Endothelial cell of umbilical vein (primary cell): ENCODE measurements around the gene ABHD5. TPM values are rescaled to one million over a fixed set of nuclear protein-coding genes. Genes with fewer than 3 reads are reported as not detected.

Experiments used
- BruUV-seq: library from RNA; stranded (reverse); fragments of 400-500 nt; replicated peaks from 2 replicates; lab custom pipeline; 2021; lab: Mats Ljungman, UMichigan
- CTCF ChIA-PET: fragments of 300-600, 350-600 bp; sonication (Branson Sonifier 250); formaldehyde crosslinking; loops from one replicate; lab custom pipeline; 2021; ENCODE audit warnings: antibody characterized with exemption, inconsistent platforms; lab: Charles Lee
- POLR2A ChIA-PET: fragments of 300-600, 350-600 bp; sonication (Branson Sonifier 250); formaldehyde crosslinking; loops from one replicate; lab custom pipeline; 2021; ENCODE audit warnings: antibody characterized with exemption, inconsistent platforms; lab: Charles Lee
- DNase-seq: peaks from one replicate; pipeline ENCODE4 v3.0.0-alpha.2; 2011; ENCODE audit warnings: low read depth, low spot score
- FAIRE-seq: peaks from 2 replicates; lab custom pipeline; 2011; peaks lifted over from hg19 to GRCh38; lab: Jason Lieb, UNC
- H2AFZ ChIP-seq: 2 replicates; pipeline ENCODE4 v1.6.0; 2012; ENCODE audit warnings: low read depth, low read length, control low read depth, inconsistent platforms
- H3K27ac ChIP-seq: 2 replicates; pipeline ENCODE4 v1.5.1; 2011; ENCODE audit warnings: low read depth, mild to moderate bottlenecking, control low read depth, low read length, moderate library complexity; ENCODE audit not compliant: insufficient read depth
- H3K27me3 ChIP-seq, 2 experiments: 2 replicates each; pipeline versions ENCODE4 v1.6.0 to v1.6.1; 2011; ENCODE audit warnings: low read length in 2 of 2, mixed read lengths in 1 of 2; ENCODE audit not compliant: control insufficient read depth in 2 of 2, insufficient read depth in 2 of 2
- H3K36me3 ChIP-seq, 2 experiments: 2 replicates in 1 of 2; 3 replicates in 1 of 2; pipeline ENCODE4 v1.5.1; 2011; ENCODE audit warnings: low read length in 2 of 2, mild to moderate bottlenecking in 1 of 2, moderate library complexity in 1 of 2; ENCODE audit not compliant: control insufficient read depth in 2 of 2, insufficient read depth in 2 of 2; ENCODE audit errors: extremely low read depth in 1 of 2
- H3K4me1 ChIP-seq: 3 replicates; pipeline ENCODE4 v1.5.1; 2011; ENCODE audit warnings: mild to moderate bottlenecking, low read length; ENCODE audit not compliant: control insufficient read depth, insufficient read depth; ENCODE audit errors: extremely low read depth
- H3K4me2 ChIP-seq: 2 replicates; pipeline ENCODE4 v1.6.1; 2011; ENCODE audit warnings: low read length, control low read depth, mixed read lengths; ENCODE audit not compliant: insufficient read depth
- H3K4me3 ChIP-seq, 3 experiments: fragments of 200-600 bp in 1 of 3; sonication (generic), shearing (Covaris generic) in 1 of 3; replicated peaks in 1 of 3; 2 replicates each; pipeline ENCODE4 v1.5.1; 2011 to 2016; ENCODE audit warnings: control low read depth in 3 of 3, low read length in 3 of 3, mild to moderate bottlenecking in 2 of 3, inconsistent platforms in 1 of 3, low read depth in 1 of 3, moderate library complexity in 1 of 3; ENCODE audit not compliant: insufficient read depth in 1 of 3
- H3K79me2 ChIP-seq: 2 replicates; pipeline ENCODE4 v1.6.0; 2012; ENCODE audit warnings: low read length, inconsistent platforms; ENCODE audit not compliant: control insufficient read depth, insufficient read depth
- H3K9ac ChIP-seq: replicated peaks from 2 replicates; pipeline ENCODE3; 2011; ENCODE audit warnings: low read length, control low read depth; ENCODE audit not compliant: insufficient read depth; ENCODE audit errors: extremely low read depth
- H3K9me1 ChIP-seq: replicated peaks from 3 replicates; pipeline ENCODE4 v1.6.0; 2011; ENCODE audit warnings: mild to moderate bottlenecking, low read length; ENCODE audit not compliant: control insufficient read depth, insufficient read depth; ENCODE audit errors: extremely low read depth
- H3K9me3 ChIP-seq: replicated peaks from 2 replicates; pipeline ENCODE4 v1.5.1; 2012; ENCODE audit warnings: low read length, inconsistent platforms; ENCODE audit not compliant: control insufficient read depth, insufficient read depth
- H4K20me1 ChIP-seq: replicated peaks from 2 replicates; pipeline ENCODE3; 2011; ENCODE audit warnings: mild to moderate bottlenecking, low read length; ENCODE audit not compliant: control insufficient read depth, insufficient read depth; ENCODE audit errors: extremely low read depth
- EZH2 ChIP-seq: IDR thresholded peaks from 2 replicates; pipeline ENCODE4 v1.6.1; 2012; ENCODE audit warnings: borderline replicate concordance, low read depth, mild to moderate bottlenecking, moderate library complexity, low read length, inconsistent platforms; ENCODE audit not compliant: severe bottlenecking
- FOS ChIP-seq: IDR thresholded peaks from 2 replicates; pipeline ENCODE4 v1.6.1; 2011; ENCODE audit warnings: mild to moderate bottlenecking, low read length, moderate library complexity, borderline replicate concordance; ENCODE audit not compliant: insufficient read depth
- GATA2 ChIP-seq: IDR thresholded peaks from 2 replicates; pipeline ENCODE4 v1.7.0; 2011; ENCODE audit warnings: low read depth, mild to moderate bottlenecking, moderate library complexity, mixed read lengths, low read length; ENCODE audit not compliant: insufficient read length, insufficient read depth
- JUN ChIP-seq: IDR thresholded peaks from 2 replicates; pipeline ENCODE4 v1.6.1; 2011; ENCODE audit warnings: borderline replicate concordance, low read depth; ENCODE audit not compliant: insufficient read length, insufficient read depth
- MYC ChIP-seq: IDR thresholded peaks from one replicate; pipeline ENCODE4 v1.6.1; 2011; ENCODE audit warnings: mild to moderate bottlenecking, low read depth, low read length
- POLR2A ChIP-seq: IDR thresholded peaks from 2 replicates; pipeline ENCODE4 v1.6.1; 2012; ENCODE audit warnings: low read depth, mild to moderate bottlenecking, control low read depth, low read length
- POLR2AphosphoS5 ChIP-seq: IDR thresholded peaks from 2 replicates; pipeline ENCODE4 v1.6.1; 2012; ENCODE audit warnings: low read depth, mild to moderate bottlenecking, control low read depth, low read length, moderate library complexity; ENCODE audit not compliant: insufficient read depth
- dilution Hi-C: fragments of 300-500 bp; cut with MboI; formaldehyde crosslinking; loops from one replicate; pipeline ENCODE4 v1.15.0; 2019; ENCODE audit warnings: low sequenced_read_pairs; ENCODE audit not compliant: extremely low pct_ligation_motif_present
- intact Hi-C: fragments of 100-400 bp; cut with micrococcal nuclease; formaldehyde crosslinking; loops from one replicate; pipeline ENCODE4 v1.10.0; 2022
- polyA plus RNA-seq, 4 experiments: library from polyadenylated mRNA; depleted of rRNA in 3 of 4; stranded (reverse) in 3 of 4; unstranded in 1 of 4; fragments of >200 nt; gene quantifications; 2 replicates each; pipeline versions ENCODE4 v1.2.1 to v1.2.3, GENCODE V29; 2011 to 2012; ENCODE audit warnings: missing spikeins in 1 of 4
- total RNA-seq: library from RNA; stranded (reverse); gene quantifications from 2 replicates; pipeline ENCODE4 v1.2.3, GENCODE V29; 2021
- TF ChIP-seq, protein P1 (sequence below): IDR thresholded peaks from 2 replicates; pipeline ENCODE4 v1.6.1; 2011; ENCODE audit not compliant: insufficient read depth, insufficient read length
- TF ChIP-seq, protein P2 (sequence below), 2 donors: IDR thresholded peaks; 1 replicate in 1 of 2; 2 replicates in 1 of 2; pipeline ENCODE4 v1.5.1; 2011; ENCODE audit warnings: low read length in 2 of 2, mild to moderate bottlenecking in 2 of 2, moderate library complexity in 2 of 2, control low read depth in 1 of 2, inconsistent platforms in 1 of 2, low read depth in 1 of 2; ENCODE audit not compliant: insufficient read depth in 1 of 2; ENCODE audit errors: extremely low read depth in 1 of 2

ABHD5 gene
- total and polyA plus RNA-seq, 2 donors (not counting 3 experiments of a cell fraction or from before 2014, with no cell fraction given), result 10.0 to 21.2 TPM

DNA sequence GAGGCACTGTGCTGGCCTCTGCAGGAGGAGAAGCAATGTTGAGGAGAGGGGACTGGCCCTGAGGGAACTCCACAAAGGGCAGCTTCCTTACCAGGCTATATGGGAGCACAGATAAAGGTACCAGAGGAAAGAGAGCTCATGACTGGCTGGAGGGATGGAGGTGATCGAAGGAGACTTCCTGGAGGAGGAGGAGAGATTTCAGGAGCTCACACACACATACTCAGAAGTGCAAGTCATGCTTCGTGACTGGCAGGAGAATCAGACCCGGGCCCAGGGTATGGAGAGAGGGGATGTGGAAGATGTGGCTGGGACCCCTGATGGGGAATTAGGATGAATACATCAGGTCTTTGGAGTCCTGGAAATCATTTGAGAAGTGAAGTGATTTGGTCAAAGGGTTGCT lies 85.4 kb downstream of the ABHD5 start:
- Histone ChIP-seq H3K4me1 (no peaks in the 10 kb centered on the region), H3K27me3 (peaks cover 0 to 2% of the 10 kb centered on the region in 2 experiments), H3K9me1 (no peaks in the 10 kb centered on the region), H3K36me3 (no peaks in the 10 kb centered on the region), H2AFZ (no peak overlapping the region), H3K4me3 (no peak overlapping the region), H3K4me2 (no peak overlapping the region), H3K27ac (no peak overlapping the region), H3K9me3 (no peaks in the 10 kb centered on the region), H3K9ac (no peak overlapping the region), H4K20me1 (no peaks in the 10 kb centered on the region), H3K79me2 (no peaks in the 10 kb centered on the region)
- no peak for TF ChIP-seq JUN
- TF ChIP-seq, protein P1, sequence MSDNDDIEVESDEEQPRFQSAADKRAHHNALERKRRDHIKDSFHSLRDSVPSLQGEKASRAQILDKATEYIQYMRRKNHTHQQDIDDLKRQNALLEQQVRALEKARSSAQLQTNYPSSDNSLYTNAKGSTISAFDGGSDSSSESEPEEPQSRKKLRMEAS, result no peak
- TF ChIP-seq FOS, result no peak
- no peak for TF ChIP-seq POLR2A
- TF ChIP-seq, protein P2, sequence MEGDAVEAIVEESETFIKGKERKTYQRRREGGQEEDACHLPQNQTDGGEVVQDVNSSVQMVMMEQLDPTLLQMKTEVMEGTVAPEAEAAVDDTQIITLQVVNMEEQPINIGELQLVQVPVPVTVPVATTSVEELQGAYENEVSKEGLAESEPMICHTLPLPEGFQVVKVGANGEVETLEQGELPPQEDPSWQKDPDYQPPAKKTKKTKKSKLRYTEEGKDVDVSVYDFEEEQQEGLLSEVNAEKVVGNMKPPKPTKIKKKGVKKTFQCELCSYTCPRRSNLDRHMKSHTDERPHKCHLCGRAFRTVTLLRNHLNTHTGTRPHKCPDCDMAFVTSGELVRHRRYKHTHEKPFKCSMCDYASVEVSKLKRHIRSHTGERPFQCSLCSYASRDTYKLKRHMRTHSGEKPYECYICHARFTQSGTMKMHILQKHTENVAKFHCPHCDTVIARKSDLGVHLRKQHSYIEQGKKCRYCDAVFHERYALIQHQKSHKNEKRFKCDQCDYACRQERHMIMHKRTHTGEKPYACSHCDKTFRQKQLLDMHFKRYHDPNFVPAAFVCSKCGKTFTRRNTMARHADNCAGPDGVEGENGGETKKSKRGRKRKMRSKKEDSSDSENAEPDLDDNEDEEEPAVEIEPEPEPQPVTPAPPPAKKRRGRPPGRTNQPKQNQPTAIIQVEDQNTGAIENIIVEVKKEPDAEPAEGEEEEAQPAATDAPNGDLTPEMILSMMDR (IDR thresholded peaks at IDR 0.05; ENCODE audit: extremely low read depth in 1 of 2, insufficient read depth in 1 of 2, low read depth in 1 of 2, low read length in 2 of 2), result no peak
- TF ChIP-seq GATA2, result no peak
- TF ChIP-seq POLR2AphosphoS5, result no peak
- TF ChIP-seq EZH2, result no peak
- no peak for TF ChIP-seq MYC
- POLR2A ChIA-PET, result no interaction called here
- intact Hi-C loops (no loop called here), dilution Hi-C loops (no loop called here)
- CTCF ChIA-PET, result interaction anchor here (0.8 kb wide), 1 partner anchor 80 kb away, joined by 3 read pairs; no protein-coding TSS in a partner anchor
- DNase-seq (no peak), FAIRE-seq (no peak)
- BruUV-seq, result no TSS peak
